Left renal cortex interstitium (tissue), 4 donors: ENCODE results near the gene ASPHD2. TPM values are rescaled to one million over a fixed set of nuclear protein-coding genes. Genes with fewer than 3 reads are reported as not detected.

Experiments
- DNase-seq, 4 donors: peaks; one replicate each; pipeline ENCODE4 v3.0.0-alpha.2; 2013; ENCODE audit warnings: low read depth in 4 of 4, low spot score in 2 of 4, missing footprints in 1 of 4
- polyA plus RNA-seq, 4 donors: library from polyadenylated mRNA; unstranded; fragments of 120-200 nt; gene quantifications; one replicate each; pipeline ENCODE4 v1.2.1, GENCODE V29; 2013; ENCODE audit not compliant: insufficient read length in 4 of 4

Gene ASPHD2
- polyA plus RNA-seq, 4 donors = 3.9 to 4.6 (median 4.2) TPM

- no peak for DNase-seq
Observed at GRCh38 chr22:26466196-26466595, 37.1 kb downstream of the ASPHD2 start.

- no peak for DNase-seq
Observed at GRCh38 chr22:26470807-26471206, 41.7 kb downstream of the ASPHD2 start.

DNA sequence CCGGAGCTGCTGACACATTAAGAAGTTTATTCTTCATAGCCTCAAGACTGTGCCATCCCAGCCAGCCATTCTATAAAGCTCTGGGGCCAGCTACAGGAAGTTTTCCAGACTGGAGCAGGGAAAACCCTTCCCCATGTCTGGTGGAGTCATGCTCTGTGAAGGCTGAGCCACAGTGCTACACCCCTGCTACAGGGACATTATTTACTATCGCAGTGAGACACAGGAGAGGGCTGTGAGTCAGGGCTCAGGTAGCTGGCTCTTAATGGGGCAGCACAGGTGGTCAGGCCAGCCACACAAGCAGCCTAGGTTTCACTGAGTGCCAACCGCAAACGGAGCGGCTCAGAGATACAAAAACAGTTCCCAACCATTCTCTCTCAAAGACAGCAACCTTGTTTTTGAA is 42.5 kb downstream of the ASPHD2 start:
- no peak for DNase-seq

- DNase-seq = no peak
Observed at GRCh38 chr22:26474682-26475081, 45.6 kb downstream of the ASPHD2 start.

GRCh38 chr22:26476705-26477340 is 47.8 kb downstream of the ASPHD2 start:
- no peak for DNase-seq

DNA sequence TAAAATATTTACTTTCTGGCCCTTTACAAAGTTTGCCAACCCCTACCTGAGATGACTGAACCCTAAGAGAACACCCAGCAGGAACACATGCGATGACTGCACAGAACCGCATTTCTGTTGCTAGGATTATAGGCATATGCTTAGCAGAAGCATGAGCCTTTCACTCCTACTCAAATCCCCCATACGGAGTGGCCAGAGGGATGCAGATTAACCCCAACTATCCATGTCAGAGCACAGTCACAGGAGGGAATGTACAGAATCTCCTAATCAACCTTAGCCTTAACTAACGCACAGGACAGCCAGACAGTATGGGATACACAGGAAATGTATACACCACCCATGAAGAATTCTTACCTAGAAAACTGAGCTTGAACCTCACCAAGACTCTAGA is 48.3 kb downstream of the ASPHD2 start:
- DNase-seq = no peak

- no peak for DNase-seq
Observed at GRCh38 chr22:26479043-26479791, 50.2 kb downstream of the ASPHD2 start.

DNA sequence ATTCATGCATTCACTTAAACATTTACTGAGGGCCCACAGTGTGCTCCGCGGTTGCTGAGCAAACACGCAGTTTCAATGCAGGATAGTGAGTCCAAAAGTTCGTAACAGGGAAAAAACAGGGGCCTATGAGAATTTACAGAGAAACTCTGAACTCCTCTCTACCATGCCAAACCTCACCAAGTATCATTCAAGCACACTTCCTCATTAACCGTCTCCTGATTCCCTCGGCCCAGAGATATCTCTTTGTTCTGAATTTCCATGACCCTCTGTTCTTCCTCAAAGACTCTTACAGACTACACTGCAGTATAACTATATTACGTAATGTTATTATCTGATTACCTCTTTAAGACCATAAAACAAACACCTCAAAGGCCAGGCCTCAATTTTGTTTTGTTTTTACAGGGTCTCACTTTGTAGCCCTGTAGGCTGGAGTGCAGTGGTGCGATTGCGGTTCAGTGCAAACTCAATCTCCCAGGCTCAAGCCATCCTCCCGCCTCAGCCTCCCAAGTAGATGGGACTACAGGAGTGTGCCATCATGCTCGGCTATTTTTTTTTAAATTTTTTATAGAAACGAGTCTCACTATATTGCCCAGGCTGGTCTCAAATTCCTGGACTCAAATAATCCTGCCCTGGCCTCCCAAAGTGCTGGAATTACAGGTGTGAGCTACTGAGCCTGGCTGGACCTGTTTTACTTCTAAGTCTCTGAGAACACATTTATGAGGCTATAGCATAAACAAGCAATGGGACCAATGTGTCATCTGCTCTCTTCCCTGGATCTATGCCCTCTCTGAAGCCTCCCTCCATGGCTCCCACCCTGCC is 50.9 kb downstream of the ASPHD2 start:
- no peak for DNase-seq

DNA sequence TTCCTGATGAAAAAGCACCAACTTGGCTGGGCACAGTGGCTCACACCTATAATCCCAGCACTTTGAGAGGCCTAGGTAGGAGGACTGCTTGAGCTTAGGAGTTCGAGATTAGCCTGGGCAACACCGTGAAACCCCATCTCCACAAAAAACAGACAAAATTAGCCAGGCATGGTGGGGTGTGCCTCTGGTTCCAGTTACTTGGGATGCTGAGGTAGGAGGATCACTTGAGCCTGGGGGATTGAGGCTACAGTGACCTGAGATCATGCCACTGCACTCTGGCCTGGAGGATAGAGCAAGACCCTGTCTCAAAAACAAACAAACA is 51.5 kb downstream of the ASPHD2 start:
- DNase-seq = no peak

GRCh38 chr22:26481112-26481693 is 52.1 kb downstream of the ASPHD2 start:
- DNase-seq = no peak

GRCh38 chr22:26481694-26482093 is 52.6 kb downstream of the ASPHD2 start:
- no peak for DNase-seq

DNA sequence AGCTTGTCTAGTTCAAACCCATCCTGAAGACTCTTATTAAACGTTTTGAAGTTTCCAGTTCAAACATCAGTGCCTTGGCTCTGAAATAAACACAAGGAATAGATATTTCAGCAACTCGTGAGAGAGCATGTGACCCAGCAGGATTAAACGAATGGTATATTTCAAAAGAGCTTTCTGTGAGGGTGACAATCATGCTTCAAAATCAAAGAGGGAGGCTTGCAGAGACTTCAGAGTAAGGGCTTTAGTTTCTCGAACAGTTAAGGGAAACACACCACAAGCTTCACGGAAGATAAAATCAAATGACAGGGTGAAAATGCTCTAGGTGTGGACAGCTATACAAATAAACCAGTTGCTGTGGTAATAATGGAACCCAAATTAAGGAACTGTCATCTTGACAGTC is 53.1 kb downstream of the ASPHD2 start:
- no peak for DNase-seq

- DNase-seq = no peak
Observed at GRCh38 chr22:26483043-26483438, 54.0 kb downstream of the ASPHD2 start.

DNA sequence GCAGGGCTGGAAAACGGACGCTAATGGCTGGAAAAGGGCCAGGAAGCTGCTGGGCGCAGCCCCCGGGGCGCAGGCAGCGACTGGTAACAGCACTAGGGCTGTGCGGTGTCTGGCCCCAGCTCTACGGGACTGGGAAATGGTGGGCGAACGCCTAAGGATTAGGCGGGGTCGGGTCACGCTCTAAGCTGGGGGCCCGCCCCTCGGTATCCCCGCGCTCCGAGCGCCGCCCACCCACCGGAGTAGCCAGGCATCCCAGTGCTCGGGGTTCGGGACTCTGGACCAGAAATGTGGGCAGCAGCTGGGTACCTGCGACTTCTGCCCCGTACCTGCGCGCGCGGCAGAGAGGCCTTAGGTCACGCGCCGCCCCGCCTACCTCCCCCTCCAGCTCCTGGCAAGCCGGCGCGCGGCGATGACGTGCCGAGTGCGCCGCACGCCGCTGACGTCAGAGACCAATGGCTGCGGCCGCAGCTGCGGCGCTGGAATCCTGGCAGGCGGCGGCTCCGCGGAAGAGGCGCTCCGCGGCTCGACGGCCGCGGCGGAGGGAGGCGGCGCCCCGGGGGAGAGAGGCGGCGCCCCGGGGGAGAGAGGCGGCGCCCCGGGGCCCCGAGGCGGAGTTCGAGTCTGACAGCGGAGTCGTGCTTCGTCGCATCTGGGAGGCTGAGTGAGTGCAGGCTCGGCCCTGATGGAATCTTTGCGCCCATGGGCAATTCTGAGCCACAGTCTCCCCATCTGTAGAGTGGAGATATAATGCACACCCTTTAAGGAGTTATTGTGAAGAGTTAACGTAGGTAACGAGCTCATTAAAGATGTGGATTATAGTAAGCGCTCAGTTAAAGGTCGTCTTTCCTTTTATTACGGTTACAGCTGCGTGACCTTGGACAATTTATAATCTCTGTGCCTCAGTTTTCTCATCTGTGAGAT is 54.6 kb downstream of the ASPHD2 start, which contains the start of the genes HPS4 and SRRD:
TSS of gene HPS4 (minus strand) at position 345 of the 921 bp plus-strand sequence. CDS start 2,021 bp downstream, outside the sequence.
TSS of gene SRRD (plus strand) at position 439 of the 921 bp plus-strand sequence. CDS start at position 453, 14 bp downstream.
- peak; percentile 70 to 86 (median 85) for DNase-seq

DNA sequence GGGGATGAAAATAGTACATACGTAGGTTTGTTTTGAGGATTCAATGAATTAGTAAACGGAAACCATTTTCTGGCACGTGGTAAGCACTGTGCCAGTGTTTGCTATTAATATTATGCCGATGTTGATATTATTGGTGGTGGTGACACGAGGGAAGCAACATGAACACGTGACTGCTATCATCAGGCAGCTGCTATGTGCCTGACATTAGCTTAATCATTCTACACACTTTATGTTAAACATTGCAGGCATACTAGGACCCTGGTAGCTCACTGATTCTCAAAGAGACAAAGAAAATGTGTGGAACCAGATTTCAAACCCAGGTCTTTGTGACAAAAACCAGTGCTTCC is 55.3 kb downstream of the ASPHD2 start:
- DNase-seq = no peak

DNA sequence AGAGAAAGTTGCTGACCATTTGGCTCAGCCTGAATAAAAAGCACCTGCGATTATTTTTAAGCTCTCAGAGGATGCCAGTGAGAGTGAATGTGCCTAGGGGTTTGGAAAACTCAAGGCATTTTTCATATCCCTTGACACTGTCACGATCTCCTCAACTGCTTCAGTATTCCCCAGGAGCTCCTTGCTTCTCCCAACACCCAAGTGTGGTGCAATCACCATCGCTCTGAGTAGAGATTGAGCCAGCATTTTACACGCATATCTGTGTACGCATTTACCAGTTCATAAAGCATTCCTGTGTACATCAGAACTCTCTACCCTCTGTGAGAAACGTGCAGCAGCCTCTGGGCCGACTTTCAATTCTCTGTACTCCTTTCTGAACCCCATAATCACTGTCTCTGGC is 56.0 kb downstream of the ASPHD2 start:
- no peak for DNase-seq

DNA sequence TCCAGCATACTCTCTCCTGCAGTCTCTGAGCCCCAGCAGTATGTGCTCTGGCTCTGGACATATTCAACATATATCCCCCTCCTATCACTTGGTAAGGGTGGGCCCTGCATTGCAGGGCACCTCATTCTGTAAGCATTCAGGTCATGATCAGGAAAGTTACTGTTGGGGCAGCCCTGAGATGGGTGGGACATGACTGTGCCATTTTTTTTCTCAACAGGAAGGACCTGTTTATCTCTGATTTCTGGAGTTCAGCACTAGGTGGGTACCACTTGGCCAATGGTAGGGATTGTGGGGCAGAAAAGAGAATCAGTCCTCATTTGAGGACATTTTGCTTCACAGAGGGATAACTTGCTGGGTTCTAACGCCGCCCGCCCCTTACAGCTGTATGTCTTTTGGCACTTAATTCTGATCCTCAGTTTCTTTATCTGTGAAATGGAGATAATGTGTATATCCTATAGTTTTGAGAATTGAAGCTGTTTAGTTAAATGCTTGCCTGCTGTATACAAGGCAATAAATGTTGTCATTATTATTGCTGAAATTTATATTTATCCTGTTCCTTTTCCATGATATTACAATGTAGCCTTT is 56.8 kb downstream of the ASPHD2 start:
- DNase-seq = no peak

DNA sequence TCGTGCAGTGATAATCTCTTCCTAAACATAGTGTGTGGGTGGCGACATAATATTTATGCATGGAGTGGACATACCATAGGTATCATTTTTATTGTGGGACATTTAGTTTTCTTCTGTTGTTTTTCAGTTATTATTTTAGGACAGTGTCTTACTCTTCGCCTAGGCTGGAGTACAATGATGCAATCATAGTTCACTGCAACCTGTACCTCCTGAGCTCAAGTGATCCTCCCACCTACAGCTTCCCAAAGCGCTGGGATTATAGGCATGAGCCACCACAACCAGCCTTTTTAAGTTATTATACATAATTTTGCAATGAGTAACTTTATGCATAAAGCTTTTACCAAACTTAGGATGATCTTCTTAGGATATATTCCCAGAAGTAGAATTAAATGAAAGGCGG is 57.3 kb downstream of the ASPHD2 start:
- DNase-seq = no peak

GRCh38 chr22:26487996-26488395 is 58.9 kb downstream of the ASPHD2 start:
- no peak for DNase-seq
